22Rv1 (cell line): Measurements from ENCODE around the gene PPP1R14C.

Experiments used
- CTCF ChIP-seq: fragments of 450-650 bp; IDR thresholded peaks from 2 replicates; pipeline ENCODE4 v1.5.1; 2017; ENCODE audit warnings: mild to moderate bottlenecking
- ZFX ChIP-seq: fragments of 450-650 bp; IDR thresholded peaks from 2 replicates; pipeline ENCODE4 v1.6.1; 2017; ENCODE audit warnings: antibody characterized with exemption, borderline replicate concordance

GRCh38 chr6:150149146-150149545, 6.3 kb downstream of the PPP1R14C start:
- TF ChIP-seq CTCF: no peak
- no peak for TF ChIP-seq ZFX
